Measurements from ENCODE around the gene PACS1.

- TF ChIP-seq CTCF (IDR thresholded peaks at IDR 0.05), result no peak
- no peak for TF ChIP-seq POLR2A (IDR thresholded peaks at IDR 0.05)
- no peak for TF ChIP-seq EP300 (IDR thresholded peaks at IDR 0.05)
Observed at GRCh38 chr11:66240781-66241136, 170.7 kb downstream of the PACS1 start.

Measured in ovary (tissue), 3 donors.